Activated CD8-positive, alpha-beta memory T cell treated with anti-CD3 and anti-CD28 coated beads for 24 hours (primary cell): ENCODE results near the gene ANKRA2.
A peak's percentile ranks its signal among the peaks of the same experiment; 100 is the strongest.

Experiments
- DNase-seq: peaks from one replicate; pipeline ENCODE4 v3.0.0-alpha.2; 2020

Gene ANKRA2, protein sequence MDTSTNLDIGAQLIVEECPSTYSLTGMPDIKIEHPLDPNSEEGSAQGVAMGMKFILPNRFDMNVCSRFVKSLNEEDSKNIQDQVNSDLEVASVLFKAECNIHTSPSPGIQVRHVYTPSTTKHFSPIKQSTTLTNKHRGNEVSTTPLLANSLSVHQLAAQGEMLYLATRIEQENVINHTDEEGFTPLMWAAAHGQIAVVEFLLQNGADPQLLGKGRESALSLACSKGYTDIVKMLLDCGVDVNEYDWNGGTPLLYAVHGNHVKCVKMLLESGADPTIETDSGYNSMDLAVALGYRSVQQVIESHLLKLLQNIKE

DNA sequence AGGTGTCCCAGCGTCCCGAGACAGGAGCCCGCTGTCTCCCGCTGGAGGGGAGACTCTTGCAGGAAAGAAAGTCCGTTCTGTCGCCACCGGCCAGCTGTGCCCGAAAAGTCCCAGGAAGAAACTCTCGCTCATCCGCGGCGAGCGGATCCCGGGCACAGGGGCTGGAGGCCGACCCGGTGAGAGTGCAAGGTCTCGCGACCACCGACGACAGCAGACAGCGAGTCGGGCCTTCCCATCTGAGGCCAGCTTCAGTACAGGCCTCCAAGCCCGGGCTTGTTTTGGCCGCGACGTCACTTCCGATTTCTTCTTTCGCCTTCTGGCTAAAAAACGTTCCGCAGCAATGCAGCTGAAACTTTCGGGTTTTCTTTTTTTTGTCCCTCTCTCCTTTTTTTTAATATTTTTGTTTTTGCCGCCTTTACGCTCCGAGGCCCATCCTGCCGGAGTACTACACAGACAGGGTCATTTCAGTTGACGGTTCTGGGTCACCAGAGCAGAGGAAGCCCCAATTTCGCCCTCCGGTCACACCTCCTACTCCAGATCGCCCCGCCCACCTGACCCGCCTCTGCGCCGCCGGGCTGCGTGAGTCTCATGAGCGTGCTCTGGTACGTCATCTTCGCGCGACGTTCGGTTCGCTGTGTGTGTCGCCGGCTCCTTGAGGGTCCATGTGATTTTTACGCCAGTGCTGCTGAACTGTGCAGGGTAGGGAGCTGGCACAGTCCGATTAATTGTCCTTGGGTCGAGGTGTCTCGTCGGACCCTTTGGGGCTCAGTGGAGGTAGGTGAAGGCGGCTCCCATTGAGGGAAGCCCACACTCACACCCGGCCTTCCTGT lies at the start of gene ANKRA2, which contains the start of gene UTP15:
Gene ANKRA2 (minus strand): TSS at position 501 of the 830 bp plus-strand sequence. CDS start 2,758 bp downstream, outside the sequence.
Gene UTP15 (plus strand): TSS at position 605 of the 830 bp plus-strand sequence. CDS start 1,602 bp downstream, outside the sequence.
- DNase-seq, result peak; percentile 99

DNA sequence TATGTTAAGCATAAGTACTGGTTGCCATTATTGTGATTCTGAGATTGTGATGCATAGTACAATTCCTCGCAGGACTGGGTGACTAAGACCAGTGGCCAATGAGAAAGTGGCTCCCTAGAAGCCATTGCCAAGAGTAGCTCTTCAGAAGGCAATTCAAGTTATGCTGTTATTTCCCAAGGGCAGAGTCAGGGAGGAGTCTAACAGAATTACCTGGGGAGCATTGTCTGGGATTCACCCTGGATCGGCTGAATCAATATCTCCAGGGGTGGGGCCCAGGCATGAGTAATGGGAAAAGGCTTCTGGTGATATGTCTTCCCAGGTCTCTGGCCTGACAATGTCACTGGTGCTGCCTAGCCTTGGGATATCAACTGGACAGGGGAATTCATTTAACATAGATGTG lies 49.6 kb upstream of the ANKRA2 start:
- DNase-seq, result no peak

DNA sequence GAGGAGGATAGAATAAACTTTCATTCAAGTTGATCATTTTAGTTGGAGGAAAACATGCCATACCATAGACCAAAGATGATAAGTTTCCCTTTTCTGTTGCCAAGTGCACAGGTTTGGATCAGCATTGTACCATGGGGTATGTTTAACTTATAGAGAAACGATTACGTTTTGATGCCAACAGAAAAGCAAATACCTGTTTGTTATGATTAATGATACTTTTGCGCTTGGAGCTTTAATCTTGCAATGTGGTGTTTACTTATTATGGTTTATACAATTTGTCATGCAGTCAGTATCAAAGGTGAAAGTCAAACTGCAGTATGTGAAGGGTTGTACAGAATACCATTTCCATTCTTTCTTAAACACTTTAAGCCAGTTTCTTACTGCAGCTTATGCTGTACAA lies 47.4 kb upstream of the ANKRA2 start:
- DNase-seq, result no peak

DNA sequence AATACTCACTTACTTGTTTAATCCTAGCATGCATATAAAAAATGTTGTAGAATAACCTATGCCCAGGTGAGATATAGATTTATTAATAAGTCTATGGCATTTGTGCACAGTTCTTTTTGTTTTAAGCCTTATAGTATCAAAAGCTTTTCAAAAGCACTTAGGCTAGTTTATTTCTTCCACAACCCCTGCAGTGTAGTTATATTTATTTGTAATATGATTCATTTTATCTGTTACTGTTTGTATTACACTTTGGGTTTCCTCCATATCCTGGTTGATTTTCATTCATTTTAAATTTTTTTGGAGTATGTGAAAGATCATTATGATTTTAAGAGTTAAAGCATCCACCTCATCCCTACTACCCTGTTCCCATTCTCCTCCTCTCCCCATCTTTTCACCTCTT lies 41.8 kb upstream of the ANKRA2 start:
- DNase-seq, result no peak

DNA sequence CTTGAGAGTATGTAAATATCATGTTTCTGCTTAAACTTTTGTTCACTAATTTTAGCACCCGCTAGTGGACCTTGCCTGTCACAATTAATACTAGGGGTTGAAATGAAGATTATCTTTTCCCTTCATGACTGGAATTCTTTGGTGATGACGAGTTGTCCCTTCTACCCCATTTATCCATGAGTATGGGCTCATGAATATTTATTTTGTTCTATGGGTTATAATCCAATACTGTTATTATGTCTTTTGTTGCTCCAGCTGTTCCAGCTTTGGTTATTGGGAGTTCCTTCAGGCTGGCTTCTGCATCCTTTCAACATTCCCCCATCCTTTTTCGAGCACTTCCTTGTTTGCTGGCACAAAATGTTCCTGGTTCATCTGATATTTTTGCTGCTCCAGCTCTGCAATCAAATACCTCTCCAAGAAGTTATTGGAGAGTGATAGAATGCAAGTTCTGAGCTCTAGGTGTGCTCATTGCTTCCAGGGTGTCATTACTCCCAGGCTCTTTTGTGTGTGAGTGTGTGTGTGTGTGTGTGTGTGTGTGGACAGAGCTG lies 40.8 kb upstream of the ANKRA2 start:
- no peak for DNase-seq

DNA sequence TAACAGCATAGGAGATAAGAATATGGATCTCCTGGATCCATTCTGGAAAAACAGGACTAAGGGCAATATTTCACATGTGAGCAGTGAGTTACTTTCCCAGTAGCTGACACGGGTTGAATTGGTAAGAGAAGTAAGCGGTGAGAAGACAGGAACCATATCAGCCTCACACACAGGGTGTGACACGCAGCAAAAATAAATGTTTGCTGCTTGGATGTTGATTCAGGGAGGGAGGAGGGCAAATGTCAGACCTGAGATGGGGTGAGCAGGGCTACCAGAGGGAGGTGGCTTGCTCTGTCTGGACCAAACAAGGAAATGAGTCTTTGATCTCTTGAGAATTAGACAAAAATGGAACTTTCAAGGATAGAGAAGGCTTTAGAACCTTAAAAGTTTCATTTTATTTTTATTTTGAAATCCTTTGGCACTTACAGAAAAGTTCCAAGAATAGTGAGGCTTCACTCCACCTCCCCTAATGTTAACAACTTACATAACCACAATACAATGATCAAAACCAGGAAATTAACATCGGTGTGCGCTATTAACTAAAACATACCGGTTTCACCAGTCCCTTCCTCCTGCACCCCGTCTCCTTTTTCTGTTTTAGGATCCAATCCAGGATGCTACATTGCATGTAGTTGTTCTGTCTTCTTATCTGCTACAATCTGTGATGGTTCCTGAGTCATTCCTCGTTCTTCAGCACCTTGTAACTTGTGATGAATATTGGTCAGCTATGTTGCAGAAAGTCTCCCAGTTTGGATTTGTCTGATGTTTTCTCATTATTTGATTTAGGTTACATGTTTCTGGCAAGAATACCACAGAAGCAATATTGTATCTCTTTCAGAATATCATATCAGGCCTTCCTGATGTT lies 40.0 kb upstream of the ANKRA2 start:
- DNase-seq, result no peak

DNA sequence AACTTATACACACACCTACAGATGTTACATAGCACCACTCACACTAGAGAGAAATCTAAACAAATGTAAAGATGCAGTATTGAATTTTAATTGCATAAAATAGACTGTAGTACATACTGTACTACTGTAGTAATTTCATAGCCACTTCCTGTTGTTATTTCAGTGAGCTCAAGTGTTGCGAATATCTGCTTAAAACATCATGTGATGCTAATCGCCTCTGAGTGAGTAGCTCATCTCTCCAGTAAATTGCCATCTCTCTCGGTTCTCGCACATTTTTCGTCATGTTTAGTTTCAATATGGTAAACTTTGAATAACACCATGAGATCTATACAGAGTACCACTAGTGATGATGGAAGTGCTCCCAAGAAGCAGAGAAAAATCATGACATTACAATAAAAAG lies 38.6 kb upstream of the ANKRA2 start:
- DNase-seq, result no peak

DNA sequence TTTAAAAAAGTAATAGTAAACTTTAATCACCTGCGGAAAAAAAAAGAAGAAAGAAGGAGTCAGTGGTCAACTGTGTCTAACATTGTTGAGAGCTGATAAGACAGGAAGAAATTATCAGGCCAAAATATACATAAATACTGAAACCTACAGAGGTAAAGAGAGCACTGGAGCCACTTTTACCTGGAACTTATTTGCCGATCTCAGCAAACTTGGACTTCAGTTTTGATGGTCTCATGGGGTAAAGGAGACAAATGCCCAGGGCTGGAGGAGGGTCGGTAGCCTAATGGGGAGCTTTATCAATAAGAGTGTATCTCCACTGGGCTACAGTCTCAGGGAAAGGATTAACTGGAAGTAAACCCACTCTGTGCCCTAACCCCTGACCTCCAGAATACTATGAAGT lies 33.9 kb upstream of the ANKRA2 start:
- no peak for DNase-seq

DNA sequence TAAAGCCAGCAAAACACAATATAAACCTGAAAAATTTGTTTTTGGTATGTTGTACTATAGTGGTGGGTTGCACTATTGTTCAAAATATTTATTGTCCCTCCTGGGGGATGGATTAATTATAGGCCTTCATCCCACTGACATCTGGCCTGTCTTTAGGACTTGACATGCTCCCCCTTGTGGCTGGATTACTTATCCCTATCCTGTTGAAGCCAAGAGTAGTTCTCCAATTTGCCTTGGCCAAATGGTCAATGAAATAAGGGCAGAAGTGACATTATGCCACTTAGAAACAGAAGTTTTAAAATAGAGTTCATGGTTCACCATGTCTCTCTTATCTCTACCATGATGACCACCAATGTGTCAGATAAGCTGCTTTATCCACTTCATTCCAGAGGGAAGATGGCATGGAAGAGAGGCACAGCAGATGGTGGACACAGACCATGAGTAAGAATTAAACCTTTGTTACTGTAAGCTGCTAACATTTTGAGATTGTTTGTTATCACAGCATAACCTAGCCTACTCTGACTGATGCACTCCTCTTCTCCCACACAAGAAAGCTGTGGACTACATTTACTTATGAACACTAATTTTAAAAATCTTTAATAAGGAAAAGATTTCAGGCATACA lies 31.4 kb upstream of the ANKRA2 start:
- no peak for DNase-seq

DNA sequence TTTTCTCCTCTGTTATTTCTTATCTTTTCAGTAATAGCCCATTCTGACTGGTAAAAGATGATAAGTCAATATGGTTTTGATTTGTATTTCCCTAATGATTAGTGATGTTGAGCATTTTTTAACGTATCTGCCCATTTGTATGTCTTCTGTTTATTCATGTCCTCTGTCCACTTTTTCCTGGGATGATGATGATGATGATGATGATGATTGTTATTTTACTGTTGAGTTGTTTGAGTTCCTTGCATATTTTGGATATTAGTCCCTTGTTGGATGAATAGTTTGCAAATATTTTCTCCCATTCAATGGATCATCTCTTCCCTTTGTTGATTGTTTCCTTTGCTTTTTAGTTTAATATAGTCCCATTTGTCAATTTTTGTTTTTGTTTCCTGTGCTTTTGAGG lies 27.1 kb upstream of the ANKRA2 start:
- DNase-seq, result no peak

DNA sequence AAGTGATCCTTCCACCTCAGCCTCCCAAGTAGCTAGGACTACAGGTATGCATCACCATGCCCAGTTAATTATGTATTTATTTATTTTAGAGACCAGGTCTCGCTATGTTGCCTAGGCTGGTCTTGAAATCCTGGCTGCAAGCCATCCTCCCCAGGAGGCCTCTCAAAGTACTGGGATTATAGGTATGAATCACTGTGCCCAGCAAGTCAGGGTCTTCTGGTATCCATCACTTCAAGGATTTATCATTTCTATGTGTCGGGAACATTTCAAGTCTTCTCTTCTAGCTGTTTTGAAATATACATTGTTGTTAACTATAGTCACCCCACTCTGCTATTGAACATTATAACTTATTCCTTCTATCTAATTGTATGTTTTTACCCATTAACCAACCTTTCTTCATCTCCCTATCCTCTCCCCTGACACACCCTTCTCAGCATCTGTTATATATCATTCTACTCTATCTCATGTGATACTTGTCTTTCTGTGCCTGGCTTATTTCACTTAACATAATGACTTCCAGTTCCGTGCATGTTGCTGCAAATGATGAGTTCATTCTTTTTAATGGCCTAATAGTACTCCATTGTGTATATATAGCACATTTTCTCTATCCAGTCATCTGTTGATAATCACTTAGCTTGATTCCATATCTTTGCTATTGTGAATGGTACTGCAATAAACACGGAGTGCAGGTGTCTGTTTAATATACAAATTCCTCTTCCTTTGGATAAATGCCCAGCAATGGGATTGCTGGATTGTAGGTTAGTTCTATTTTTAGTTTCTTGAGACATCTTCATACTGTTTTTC lies 26.5 kb upstream of the ANKRA2 start:
- DNase-seq, result no peak

DNA sequence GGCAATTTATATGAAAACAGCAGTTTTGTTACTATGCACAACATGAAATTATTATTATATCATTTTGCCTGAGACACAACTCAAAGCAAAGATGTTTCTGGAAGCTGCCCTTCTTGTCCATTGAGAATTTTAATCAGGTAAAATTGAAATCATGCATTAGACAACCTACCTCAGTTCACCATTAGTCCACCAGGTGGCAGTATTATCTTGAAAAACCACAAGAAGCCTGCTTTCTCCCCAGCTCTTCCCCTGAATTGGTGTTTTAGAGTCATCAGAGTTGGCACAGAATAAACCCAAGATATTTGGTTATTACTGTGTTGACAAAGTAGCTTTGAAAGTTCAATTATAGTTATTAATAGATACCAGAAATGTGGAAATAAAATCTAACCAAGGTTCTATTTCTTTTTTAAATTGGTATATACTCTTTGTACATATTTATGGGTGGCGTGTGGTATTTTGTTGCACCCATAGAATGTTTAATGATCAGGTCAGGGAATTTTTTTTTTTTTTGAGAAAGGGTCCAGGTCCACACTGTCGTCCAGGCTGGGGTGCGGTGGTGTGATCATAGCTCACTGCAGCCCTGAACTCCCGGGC lies 25.8 kb upstream of the ANKRA2 start:
- DNase-seq, result no peak

DNA sequence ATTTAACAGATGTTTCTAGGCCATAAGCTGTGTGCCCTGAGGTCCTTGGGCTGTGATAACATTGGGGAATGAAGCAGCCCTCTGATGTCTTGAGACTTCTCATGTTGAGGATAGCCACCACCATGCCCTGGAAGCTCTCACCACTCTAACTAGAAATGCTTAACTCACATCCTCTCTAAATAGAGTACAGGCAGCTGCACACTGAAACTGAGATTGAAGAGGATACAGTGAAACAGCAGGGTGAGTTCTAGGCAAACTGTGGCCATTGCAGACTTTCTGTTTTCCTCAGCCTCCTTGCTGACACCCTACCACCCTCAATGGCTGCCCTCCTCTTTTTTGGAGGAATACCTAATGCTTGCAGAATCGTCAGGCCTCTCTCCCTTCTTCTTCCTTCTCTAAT lies 22.5 kb upstream of the ANKRA2 start:
- DNase-seq, result no peak

DNA sequence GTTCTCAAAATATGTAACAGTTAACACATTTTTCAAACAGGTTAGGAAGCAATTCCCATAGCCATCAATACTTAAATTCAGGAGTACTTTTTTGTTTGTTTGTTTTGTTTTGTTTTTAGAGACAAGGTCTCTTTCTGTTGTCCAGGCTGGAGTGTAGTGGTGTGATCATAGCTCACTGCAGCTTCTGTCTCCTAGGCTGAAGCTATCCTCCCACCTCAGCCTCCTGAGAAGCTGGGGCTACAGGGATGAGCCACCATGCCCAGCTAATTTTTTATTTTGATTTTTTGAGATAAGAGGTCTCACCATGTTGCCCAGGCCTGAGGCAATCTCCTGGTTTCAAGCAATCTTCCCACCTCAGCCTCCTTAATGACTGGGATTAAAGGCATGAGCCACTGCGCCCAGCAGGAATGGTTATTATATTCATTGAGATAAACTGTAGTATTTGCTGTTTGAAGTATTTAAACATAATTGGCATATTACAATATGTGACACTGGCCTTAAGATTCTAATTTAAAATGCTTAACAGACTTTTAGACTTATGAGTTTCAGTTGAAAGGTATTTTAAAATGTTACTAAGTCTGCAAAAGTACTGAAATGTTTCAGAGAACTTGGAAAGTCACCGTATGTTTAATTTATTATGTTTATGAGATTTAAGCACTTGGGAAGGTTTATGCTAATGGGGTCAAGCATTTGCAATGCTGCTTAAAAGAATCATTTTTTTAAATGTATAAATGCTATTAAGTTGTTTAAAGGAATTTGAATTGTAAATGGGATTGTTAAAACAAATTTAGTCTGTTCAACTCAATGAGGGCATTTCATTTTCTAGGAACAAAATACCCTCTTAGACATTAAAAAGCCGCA lies 17.1 kb upstream of the ANKRA2 start:
- no peak for DNase-seq

DNA sequence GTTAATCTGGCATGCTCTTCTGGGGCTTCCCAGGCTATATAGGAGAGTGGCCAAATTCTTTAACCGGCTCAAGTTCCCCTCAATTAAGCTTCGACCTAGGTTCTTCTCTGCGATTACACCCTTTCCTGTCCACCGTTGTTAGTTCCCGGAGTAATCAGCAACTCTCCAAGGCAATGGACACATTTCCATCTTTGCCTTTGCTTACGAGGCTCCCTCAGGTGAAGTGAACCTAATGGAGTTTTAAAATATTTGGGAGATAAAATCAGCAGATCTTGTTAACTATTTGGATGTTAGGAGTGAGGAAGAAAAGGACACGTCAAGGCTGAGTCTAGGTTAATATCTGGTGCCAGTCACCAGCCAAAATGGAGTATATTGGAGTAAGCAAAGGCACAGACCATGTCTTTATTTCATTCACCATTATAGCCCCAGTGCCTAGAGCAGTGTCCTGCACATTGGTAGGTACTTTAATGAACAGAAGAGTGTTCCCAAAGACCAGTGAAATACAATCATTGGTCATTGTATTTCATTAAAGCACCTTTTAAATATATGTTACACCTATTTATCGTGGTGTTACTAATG lies 619 bp upstream of the ANKRA2 start:
- no peak for DNase-seq

DNA sequence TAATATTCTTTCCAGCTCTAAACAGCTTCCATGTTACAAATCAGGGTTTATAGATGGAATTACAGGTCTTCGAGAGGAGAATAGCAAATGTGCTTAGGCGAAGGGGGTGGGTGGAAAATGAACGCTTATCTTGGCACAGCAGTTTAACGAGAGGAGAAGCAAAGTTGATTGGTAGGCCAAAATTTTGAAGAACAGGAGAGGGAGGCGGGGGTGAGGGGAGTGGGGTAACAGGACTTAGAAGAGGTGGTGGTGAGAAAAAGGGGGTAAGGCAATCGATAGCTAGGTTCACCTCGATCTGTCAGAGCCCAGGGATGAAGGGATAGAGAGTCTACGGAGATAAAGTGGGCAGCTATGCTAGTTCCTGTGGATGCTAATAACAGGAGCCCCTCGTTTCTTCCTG lies 764 bp downstream of the ANKRA2 start:
- no peak for DNase-seq

DNA sequence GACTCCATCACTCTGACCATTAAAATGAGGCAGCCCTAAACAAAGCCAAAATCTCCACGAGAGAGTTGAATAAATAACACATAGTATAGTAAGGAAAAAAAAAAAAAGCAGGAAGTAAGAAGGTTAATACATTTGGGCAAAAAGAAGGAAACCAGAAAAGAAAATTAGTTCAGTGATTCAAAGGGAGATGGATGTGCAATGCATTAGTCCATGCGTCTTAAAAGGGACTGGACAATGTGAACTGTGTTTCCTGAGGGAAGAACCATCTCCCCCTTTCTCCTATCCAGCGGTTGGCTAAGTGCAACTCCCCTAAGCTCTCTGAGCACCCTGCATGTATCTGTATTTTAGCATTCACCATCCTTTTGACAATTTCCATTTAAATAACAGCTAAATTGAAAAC lies 1.4 kb downstream of the ANKRA2 start:
- no peak for DNase-seq

DNA sequence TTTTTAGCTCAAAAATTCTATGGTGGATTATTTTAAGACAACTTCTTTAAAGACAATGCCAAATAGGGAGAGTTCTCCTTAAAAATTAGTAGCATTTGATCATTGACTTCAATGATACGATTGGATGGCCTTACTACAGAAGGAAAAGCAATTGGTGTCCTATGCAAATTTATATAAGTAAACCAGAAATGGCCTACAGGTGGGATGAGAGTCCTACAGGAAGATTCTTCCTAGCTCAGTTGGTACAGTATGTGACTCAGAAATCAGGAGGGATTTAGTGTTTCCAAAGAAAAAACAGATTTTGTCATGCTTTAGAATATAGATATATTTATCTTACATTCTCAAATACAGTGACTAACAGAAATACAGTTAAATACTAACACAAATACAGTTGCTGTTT lies 6.5 kb downstream of the ANKRA2 start:
- DNase-seq, result no peak

DNA sequence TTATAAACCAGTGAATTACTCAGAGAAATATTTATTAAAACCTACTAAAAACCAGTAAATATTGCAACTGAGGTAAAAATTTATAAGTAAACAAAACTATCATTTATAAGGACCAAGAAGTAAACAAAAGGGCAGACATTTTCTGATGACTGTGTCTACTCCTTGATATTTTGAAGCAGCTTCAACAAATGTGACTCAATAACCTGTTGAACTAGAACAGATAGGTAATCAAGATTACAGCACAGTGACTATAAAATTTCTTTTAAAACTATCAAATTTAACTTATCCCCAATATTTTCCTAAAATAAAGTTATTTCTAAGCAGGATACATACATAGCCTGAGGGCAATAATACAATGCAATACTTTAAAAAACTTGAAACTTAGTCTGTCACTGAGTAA lies 12.8 kb downstream of the ANKRA2 start:
- no peak for DNase-seq

DNA sequence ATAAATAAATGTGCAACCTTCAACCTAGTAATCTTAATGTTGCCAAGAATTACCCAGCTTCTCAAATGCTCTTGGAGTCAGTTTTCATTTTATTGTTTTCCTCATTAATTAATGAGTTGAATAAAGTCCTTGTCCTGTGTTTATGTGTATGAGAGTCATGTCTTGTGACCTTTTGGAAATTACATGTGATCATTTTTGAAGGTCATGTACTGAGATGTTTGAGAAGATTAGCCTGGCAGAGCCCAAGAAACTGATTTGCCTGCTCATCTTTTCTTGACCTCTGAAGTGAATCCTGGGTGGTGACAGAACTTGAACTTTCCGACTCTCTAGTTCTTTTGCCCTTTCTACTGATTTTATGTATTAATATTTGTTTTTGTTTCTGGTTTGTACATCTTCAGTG lies 15.4 kb downstream of the ANKRA2 start:
- DNase-seq, result no peak
